ENCODE data around the gene SPOCK1. TPM values are rescaled to one million over a fixed set of nuclear protein-coding genes. Genes with fewer than 3 reads are reported as not detected.

SPOCK1 gene
- total and polyA plus RNA-seq, 2 experiments from 2014 or later: 4.1 to 14.0 TPM

DNA sequence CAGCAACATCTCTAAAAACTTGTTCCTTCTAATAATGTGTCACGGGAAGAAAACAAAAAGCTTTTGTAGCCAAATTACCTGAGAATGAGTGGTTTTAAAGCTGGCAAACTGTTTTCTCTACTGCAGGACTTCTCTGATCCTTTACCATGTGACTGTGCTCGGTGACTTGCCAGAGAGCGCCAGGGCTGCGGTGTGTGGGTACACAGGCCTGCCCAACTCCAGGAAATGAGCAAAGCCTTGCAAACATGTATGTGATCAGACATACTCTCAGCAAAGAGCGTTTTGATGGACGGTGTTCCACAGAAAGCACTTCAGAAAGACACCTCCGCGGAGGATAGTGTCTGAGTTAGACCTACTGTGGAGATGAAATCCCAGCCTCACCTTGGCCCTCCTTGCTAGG lies 157.3 kb downstream of the SPOCK1 start:
- Histone ChIP-seq H3K4me1 (ENCODE audit: low read depth) (peaks cover 6% of the 10 kb centered on the region), H3K27ac (no peak overlapping the region), H3K4me3 (no peak overlapping the region), H3K9me3 (ENCODE audit: low read depth) (no peaks in the 10 kb centered on the region), H3K27me3 (no peaks in the 10 kb centered on the region), H3K36me3 (no peaks in the 10 kb centered on the region)
- no peak for DNase-seq (ENCODE audit: low read depth in 1 of 2, low spot score in 1 of 2)
- TF ChIP-seq, protein P1, sequence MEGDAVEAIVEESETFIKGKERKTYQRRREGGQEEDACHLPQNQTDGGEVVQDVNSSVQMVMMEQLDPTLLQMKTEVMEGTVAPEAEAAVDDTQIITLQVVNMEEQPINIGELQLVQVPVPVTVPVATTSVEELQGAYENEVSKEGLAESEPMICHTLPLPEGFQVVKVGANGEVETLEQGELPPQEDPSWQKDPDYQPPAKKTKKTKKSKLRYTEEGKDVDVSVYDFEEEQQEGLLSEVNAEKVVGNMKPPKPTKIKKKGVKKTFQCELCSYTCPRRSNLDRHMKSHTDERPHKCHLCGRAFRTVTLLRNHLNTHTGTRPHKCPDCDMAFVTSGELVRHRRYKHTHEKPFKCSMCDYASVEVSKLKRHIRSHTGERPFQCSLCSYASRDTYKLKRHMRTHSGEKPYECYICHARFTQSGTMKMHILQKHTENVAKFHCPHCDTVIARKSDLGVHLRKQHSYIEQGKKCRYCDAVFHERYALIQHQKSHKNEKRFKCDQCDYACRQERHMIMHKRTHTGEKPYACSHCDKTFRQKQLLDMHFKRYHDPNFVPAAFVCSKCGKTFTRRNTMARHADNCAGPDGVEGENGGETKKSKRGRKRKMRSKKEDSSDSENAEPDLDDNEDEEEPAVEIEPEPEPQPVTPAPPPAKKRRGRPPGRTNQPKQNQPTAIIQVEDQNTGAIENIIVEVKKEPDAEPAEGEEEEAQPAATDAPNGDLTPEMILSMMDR (IDR thresholded peaks at IDR 0.05; ENCODE audit: low read depth, low read length): no peak

- Histone ChIP-seq H3K4me1 (ENCODE audit: low read depth) (peaks cover 6% of the 10 kb centered on the region), H3K4me3 (no peak overlapping the region), H3K27ac (no peak overlapping the region), H3K27me3 (no peaks in the 10 kb centered on the region), H3K36me3 (no peaks in the 10 kb centered on the region), H3K9me3 (ENCODE audit: low read depth) (no peaks in the 10 kb centered on the region)
- no peak for DNase-seq (ENCODE audit: low read depth in 1 of 2, low spot score in 1 of 2)
- TF ChIP-seq, protein P1 (IDR thresholded peaks at IDR 0.05; ENCODE audit: low read depth, low read length): no peak
Observed at GRCh38 chr5:137340881-137341280, 158.2 kb downstream of the SPOCK1 start.

DNA sequence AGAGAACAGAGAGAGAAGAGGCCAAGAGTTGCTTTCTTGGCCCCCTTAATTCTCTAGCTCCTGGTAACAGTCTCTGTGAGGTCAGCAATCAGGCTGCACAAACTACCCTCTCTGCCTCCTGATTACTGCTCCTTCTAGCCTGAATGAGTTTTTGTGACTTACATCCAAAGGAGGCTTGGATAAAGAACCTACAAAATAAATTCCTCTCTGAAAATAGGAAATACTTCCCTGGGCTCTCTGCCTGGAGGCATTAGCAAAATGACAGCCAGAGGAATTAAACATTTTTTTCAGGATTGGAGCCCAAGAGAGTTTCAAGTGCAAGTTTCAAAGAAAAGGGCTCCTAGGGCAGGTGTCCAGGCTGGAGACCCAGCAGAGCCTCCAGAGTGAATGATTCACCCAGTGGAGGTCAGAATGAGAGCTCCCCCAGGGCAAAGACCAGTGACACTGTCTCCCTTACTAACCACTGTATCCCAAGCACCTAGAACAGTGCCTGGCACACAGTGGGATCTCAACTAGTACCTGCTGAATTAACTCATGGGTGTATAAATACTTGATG lies 162.5 kb downstream of the SPOCK1 start:
- Histone ChIP-seq H3K36me3 (no peaks in the 10 kb centered on the region), H3K9me3 (ENCODE audit: low read depth) (no peaks in the 10 kb centered on the region), H3K4me1 (ENCODE audit: low read depth) (peaks cover 17% of the 10 kb centered on the region), H3K27me3 (no peaks in the 10 kb centered on the region), H3K27ac (no peak overlapping the region), H3K4me3 (no peak overlapping the region)
- TF ChIP-seq, protein P1 (IDR thresholded peaks at IDR 0.05; ENCODE audit: low read depth, low read length): no peak
- no peak for DNase-seq (ENCODE audit: low read depth in 1 of 2, low spot score in 1 of 2)

DNA sequence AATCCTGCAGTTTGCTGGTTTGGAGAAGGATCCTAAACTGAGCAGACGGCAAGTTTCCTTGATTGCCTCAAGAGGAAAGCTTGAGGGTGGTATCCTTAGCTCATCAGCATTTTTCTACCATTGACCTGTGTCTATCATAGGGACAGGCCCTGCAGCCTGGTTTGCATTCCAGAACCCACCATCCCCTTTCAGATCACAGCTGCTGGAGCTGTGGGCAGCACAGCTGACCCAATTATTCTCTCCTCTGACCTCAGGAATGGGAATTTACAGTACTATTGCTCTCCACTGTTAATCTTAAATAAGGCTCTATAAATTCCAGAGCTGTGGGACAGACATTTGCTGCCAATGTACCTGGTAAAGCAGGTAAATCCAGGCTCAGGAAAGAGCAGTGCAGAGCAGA lies 163.0 kb downstream of the SPOCK1 start:
- no peak for DNase-seq (ENCODE audit: low read depth in 1 of 2, low spot score in 1 of 2)
- TF ChIP-seq, protein P1 (IDR thresholded peaks at IDR 0.05; ENCODE audit: low read depth, low read length): no peak
- H3K4me1 ChIP-seq (ENCODE audit: low read depth): peaks cover 17% of the 10 kb centered on the region

GRCh38 chr5:137335493-137335892 lies 163.6 kb downstream of the SPOCK1 start:
- Histone ChIP-seq H3K36me3 (no peaks in the 10 kb centered on the region), H3K4me1 (ENCODE audit: low read depth) (peaks cover 17% of the 10 kb centered on the region), H3K4me3 (no peak overlapping the region), H3K27ac (no peak overlapping the region), H3K9me3 (ENCODE audit: low read depth) (no peaks in the 10 kb centered on the region), H3K27me3 (no peaks in the 10 kb centered on the region)
- TF ChIP-seq, protein P1 (IDR thresholded peaks at IDR 0.05; ENCODE audit: low read depth, low read length): no peak
- DNase-seq (ENCODE audit: low read depth in 1 of 2, low spot score in 1 of 2): no peak

More for the DNA sequence above, 163.0 kb downstream of the SPOCK1 start:
- no peak overlapping the region for H3K4me3 ChIP-seq
- no peaks in the 10 kb centered on the region for H3K27me3 ChIP-seq
- no peaks in the 10 kb centered on the region for H3K36me3 ChIP-seq
- no peaks in the 10 kb centered on the region for H3K9me3 ChIP-seq (ENCODE audit: low read depth)
- H3K27ac ChIP-seq: no peak overlapping the region
